WTC11 (cell line): ENCODE results near the gene AGAP6.
"Not testable (repeated sequence)": the region's sequence is repeated elsewhere in the genome, so short reads cannot be mapped to it uniquely, and the experiment has no call there.

Experiments used
- CTCF ChIP-seq: fragments of 200-600 bp; IDR thresholded peaks from 2 replicates; pipeline ENCODE4 v1.8.0; 2022; ENCODE audit warnings: antibody characterized with exemption
- KAT7 ChIP-seq: sonication (generic); formaldehyde crosslinking; IDR thresholded peaks from 2 replicates; pipeline ENCODE4 v1.8.1; 2023; ENCODE audit warnings: missing genetic modification reagents, mild to moderate bottlenecking, borderline replicate concordance
- MLX ChIP-seq: sonication (generic); formaldehyde crosslinking; IDR thresholded peaks from 2 replicates; pipeline ENCODE4 v1.8.1; 2023; ENCODE audit warnings: mild to moderate bottlenecking, missing genetic modification reagents, moderate library complexity
- NFE2L1 ChIP-seq: sonication (generic); formaldehyde crosslinking; IDR thresholded peaks from 2 replicates; pipeline ENCODE4 v1.8.1; 2023; ENCODE audit warnings: missing genetic modification reagents
- NR3C1 ChIP-seq: sonication (generic); formaldehyde crosslinking; conservative IDR thresholded peaks from 2 replicates; pipeline ENCODE4 v1.8.1; 2023; ENCODE audit warnings: low read depth, mild to moderate bottlenecking, missing genetic modification reagents
- SP1 ChIP-seq: sonication (generic); formaldehyde crosslinking; conservative IDR thresholded peaks from 2 replicates; pipeline ENCODE4 v1.8.1; 2022; ENCODE audit warnings: missing genetic modification reagents
- ZNF232 ChIP-seq: sonication (generic); formaldehyde crosslinking; IDR thresholded peaks from 2 replicates; pipeline ENCODE4 v1.8.0; 2022; ENCODE audit warnings: mild to moderate bottlenecking, missing genetic modification reagents
- ZNF281 ChIP-seq: sonication (generic); formaldehyde crosslinking; IDR thresholded peaks from 2 replicates; pipeline ENCODE4 v1.8.0; 2023; ENCODE audit warnings: mild to moderate bottlenecking, missing genetic modification reagents
- TF ChIP-seq, protein P1 (sequence below): sonication (generic); formaldehyde crosslinking; IDR thresholded peaks from 2 replicates; pipeline ENCODE4 v1.8.1; 2022; ENCODE audit warnings: mild to moderate bottlenecking, missing genetic modification reagents, moderate library complexity, borderline replicate concordance
- TF ChIP-seq, protein P2 (sequence below): sonication (generic); formaldehyde crosslinking; IDR thresholded peaks from 2 replicates; pipeline ENCODE4 v1.8.1; 2022; ENCODE audit warnings: low read depth, mild to moderate bottlenecking, moderate library complexity, missing genetic modification reagents, borderline replicate concordance
- TF ChIP-seq, protein P3 (sequence below): sonication (generic); formaldehyde crosslinking; IDR thresholded peaks from 2 replicates; pipeline ENCODE4 v1.8.1; 2022; ENCODE audit warnings: missing genetic modification reagents, borderline replicate concordance

DNA sequence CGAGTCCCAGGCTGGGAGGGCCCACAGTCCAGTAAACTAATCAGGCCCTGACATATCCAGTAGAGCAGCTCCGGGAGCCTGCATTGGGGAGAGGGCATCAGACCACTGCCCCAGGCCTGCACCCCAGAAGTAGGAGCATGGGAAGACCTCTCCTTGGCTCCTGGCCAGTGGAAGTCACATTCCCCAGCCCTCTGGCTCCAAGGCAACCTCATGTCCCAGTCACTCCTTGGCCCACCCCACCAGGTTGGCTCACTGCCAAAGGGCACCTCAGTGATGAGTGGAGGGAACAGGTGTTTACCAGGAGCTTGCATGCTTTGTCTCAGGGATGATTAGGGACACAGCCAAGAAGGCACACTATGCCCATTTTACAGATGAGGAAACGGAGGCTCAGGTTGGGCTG lies 31.1 kb downstream of the AGAP6 start:
- TF ChIP-seq CTCF; NR3C1 (CRISPR knock-in tag); SP1; ZNF281; NFE2L1 (CRISPR knock-in tag); ZNF232 (CRISPR knock-in tag); MLX (CRISPR knock-in tag); KAT7 (CRISPR knock-in tag): not testable (repeated sequence)
- TF ChIP-seq, protein P1, sequence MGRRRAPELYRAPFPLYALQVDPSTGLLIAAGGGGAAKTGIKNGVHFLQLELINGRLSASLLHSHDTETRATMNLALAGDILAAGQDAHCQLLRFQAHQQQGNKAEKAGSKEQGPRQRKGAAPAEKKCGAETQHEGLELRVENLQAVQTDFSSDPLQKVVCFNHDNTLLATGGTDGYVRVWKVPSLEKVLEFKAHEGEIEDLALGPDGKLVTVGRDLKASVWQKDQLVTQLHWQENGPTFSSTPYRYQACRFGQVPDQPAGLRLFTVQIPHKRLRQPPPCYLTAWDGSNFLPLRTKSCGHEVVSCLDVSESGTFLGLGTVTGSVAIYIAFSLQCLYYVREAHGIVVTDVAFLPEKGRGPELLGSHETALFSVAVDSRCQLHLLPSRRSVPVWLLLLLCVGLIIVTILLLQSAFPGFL (CRISPR knock-in tag) = not testable (repeated sequence)
- TF ChIP-seq, protein P2, sequence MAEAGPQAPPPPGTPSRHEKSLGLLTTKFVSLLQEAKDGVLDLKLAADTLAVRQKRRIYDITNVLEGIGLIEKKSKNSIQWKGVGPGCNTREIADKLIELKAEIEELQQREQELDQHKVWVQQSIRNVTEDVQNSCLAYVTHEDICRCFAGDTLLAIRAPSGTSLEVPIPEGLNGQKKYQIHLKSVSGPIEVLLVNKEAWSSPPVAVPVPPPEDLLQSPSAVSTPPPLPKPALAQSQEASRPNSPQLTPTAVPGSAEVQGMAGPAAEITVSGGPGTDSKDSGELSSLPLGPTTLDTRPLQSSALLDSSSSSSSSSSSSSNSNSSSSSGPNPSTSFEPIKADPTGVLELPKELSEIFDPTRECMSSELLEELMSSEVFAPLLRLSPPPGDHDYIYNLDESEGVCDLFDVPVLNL (CRISPR knock-in tag) = not testable (repeated sequence)
- TF ChIP-seq, protein P3, sequence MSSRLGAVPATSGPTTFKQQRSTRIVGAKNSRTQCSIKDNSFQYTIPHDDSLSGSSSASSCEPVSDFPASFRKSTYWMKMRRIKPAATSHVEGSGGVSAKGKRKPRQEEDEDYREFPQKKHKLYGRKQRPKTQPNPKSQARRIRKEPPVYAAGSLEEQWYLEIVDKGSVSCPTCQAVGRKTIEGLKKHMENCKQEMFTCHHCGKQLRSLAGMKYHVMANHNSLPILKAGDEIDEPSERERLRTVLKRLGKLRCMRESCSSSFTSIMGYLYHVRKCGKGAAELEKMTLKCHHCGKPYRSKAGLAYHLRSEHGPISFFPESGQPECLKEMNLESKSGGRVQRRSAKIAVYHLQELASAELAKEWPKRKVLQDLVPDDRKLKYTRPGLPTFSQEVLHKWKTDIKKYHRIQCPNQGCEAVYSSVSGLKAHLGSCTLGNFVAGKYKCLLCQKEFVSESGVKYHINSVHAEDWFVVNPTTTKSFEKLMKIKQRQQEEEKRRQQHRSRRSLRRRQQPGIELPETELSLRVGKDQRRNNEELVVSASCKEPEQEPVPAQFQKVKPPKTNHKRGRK (CRISPR knock-in tag) = not testable (repeated sequence)
